Measurements from ENCODE around the gene GLI3.

Gene GLI3

GRCh38 chr7:42236976-42237810 is at the start of gene GLI3:
Gene GLI3, minus strand, starts transcription at chr7:42237209. Its CDS starts 13,956 bp downstream, at chr7:42223253.
- no peak for DNase-seq

- DNase-seq = no peak
These were observed 48.4 kb upstream of the GLI3 start for GRCh38 chr7:42285383-42285824.

- no peak for DNase-seq
These were observed 46.5 kb upstream of the GLI3 start for GRCh38 chr7:42283553-42283952.

- no peak for DNase-seq
These were observed 41.3 kb upstream of the GLI3 start for GRCh38 chr7:42278344-42278743.

- no peak for DNase-seq
These were observed 37.0 kb upstream of the GLI3 start for GRCh38 chr7:42274053-42274452.

- DNase-seq = no peak
These were observed 36.0 kb upstream of the GLI3 start for GRCh38 chr7:42272793-42273665.

- DNase-seq = no peak
These were observed 32.2 kb upstream of the GLI3 start for GRCh38 chr7:42269161-42269560.

- no peak for DNase-seq
These were observed 27.7 kb upstream of the GLI3 start for GRCh38 chr7:42264702-42265101.

GRCh38 chr7:42263971-42264370 is 27.0 kb upstream of the GLI3 start:
- DNase-seq = no peak

GRCh38 chr7:42262964-42263363 is 26.0 kb upstream of the GLI3 start:
- no peak for DNase-seq

GRCh38 chr7:42254217-42254616 is 17.2 kb upstream of the GLI3 start:
- no peak for DNase-seq

GRCh38 chr7:42253316-42253715 is 16.3 kb upstream of the GLI3 start:
- DNase-seq = no peak

- no peak for DNase-seq
These were observed 13.4 kb upstream of the GLI3 start for GRCh38 chr7:42250411-42250810.

GRCh38 chr7:42248579-42248978 is 11.6 kb upstream of the GLI3 start:
- DNase-seq = no peak

- no peak for DNase-seq
These were observed 10.3 kb upstream of the GLI3 start for GRCh38 chr7:42247301-42247700.

GRCh38 chr7:42244828-42245227 is 7.8 kb upstream of the GLI3 start:
- DNase-seq = no peak

- DNase-seq = no peak
These were observed 5.4 kb upstream of the GLI3 start for GRCh38 chr7:42242381-42242780.

- no peak for DNase-seq
These were observed 4.4 kb upstream of the GLI3 start for GRCh38 chr7:42241424-42241823.

GRCh38 chr7:42240416-42240815 is 3.4 kb upstream of the GLI3 start:
- no peak for DNase-seq

GRCh38 chr7:42238709-42239366 is 1.8 kb upstream of the GLI3 start:
- no peak for DNase-seq

- no peak for DNase-seq
These were observed 967 bp upstream of the GLI3 start for GRCh38 chr7:42237811-42238541.

- no peak for DNase-seq
These were observed 588 bp downstream of the GLI3 start for GRCh38 chr7:42236266-42236975.
